ENCODE results near the gene PITRM1. TPM values are rescaled to one million over a fixed set of nuclear protein-coding genes. Genes with fewer than 3 reads are reported as not detected.
"Not testable (repeated sequence)": the region's sequence is repeated elsewhere in the genome, so short reads cannot be mapped to it uniquely, and the experiment has no call there.

PITRM1 gene
- polyA plus RNA-seq, 3 donors: 70.1 to 75.4 (median 74.5) TPM

DNA sequence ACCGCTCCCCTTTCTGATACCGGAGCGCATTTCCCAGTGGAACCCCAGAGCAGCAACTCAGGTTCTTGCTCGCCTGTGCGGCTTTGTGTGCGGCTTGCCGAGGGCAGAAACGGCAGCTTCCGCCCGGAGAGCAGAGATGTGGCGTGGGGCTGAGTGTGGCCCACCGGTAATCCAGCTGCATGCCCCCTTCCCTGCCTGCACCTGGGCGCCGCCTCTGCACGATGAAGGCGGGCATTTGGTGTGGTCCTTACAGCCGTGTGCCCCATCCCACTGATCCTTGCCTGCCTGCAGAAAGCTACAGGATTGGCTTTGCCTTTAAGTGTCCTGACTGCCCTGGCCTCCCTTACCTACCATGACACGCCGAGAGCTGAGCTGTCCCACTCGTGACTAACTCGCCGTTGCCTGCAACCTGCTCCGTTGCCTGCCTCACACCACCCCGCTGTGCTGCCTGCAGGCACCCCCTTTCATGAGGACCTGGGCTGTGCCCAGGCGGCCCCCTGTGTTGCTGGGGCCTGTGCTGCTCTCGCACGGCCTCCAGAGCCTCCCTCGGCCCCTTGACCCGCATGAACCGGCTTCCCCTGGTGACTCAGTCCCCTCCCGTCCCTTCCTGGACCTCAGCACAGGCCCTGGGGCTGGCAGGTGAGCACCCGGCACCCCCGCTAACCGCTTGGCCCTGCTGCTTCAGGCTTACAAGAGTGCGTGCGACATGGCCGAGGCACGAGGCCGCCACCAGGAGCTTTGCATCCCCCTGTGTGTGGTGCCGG is 48.0 kb downstream of the PITRM1 start:
- DNase-seq: no peak

DNA sequence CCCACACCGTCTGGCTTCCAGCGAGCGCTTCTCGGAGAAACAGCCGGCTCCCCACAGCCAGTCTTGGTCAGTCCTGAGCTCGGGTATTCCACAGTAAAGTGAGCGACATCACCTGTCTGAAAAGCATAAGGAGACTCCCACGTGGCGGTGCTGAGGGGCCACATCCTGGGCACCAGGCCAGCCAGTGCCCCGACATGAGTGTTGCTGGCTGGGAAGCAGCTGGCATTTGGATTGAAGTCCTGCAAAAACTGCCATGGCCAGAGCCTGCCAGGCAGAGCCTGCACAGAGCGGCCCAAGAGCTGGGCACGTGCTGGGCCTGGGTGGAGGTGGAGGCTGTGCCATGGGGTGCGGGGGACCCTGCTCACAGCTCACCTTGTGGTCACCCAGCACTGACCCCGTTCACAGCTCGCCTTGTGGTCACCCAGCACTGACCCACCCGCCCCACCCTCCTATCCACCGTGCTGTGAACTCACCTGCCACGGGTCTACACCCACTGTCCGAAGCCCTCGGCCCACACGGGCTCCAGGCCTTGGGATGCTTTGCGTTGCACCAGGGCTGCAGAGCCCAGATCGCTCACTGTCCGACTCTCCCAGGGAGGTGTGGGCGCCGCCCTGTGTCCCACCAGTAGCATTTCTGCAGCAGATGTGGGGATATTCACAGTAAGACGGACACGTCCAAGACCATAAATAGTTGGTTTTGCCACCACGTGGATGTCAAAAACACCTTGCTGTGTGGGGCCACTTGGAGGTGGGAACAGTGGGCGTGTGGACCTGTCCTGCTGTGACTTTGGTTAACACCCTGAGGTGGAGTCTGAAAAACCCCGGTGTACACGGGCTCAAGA is 48.8 kb downstream of the PITRM1 start:
- no peak for DNase-seq

DNA sequence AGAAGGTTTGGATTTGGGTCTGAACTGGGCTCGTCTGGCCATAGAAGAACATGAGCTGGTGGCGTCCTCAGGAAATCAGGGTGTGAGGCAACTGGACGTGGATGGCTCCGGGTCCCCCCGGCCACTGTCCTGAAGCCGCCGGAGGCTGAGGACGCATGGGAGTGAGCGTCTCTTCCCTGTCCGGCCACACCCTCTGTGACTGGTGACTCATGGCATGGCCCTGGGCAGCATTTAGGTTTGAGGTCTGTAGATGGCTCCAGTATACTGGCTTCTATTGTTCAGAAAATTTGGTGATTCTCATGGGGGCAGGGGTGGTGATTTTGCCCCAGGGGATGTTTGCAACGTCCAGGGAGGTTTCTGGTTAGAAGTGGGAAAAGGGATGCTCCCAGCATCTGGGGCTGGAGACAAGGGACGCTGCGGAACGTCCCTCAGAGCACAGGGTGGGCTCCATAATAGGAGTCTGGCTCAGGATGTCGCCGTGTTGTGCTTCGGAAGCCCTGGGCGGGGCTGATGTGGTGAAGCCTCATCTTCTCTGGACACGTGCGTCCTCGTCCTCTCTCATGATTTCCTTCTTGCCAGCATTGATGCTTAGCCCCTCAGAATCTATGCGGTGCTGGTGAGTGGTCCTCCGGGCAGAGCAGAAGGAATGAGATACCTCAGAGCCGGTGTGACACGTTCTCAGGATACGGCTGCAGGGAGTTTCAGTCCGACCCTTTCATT is 49.9 kb downstream of the PITRM1 start:
- no peak for DNase-seq

DNA sequence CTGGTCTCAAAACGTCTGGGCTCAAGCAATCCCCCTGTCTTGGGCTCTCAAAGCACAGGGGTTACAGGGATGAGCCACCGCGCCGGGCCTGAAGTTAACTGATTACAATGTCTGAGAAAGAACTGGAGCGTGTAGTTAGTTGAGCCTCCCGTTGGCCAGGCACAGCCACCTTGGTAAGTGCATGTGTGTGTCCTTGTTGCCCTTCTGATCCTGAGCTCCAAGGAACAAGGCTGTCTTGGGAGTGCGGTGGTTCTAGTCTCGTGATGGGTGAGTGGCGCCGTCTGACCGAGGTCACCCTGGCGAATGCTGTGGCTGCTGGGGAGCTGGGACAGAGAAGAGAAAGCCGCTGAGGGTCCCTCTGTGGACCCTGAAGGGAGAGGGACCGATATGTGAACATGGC is 50.5 kb downstream of the PITRM1 start:
- DNase-seq: no peak

DNA sequence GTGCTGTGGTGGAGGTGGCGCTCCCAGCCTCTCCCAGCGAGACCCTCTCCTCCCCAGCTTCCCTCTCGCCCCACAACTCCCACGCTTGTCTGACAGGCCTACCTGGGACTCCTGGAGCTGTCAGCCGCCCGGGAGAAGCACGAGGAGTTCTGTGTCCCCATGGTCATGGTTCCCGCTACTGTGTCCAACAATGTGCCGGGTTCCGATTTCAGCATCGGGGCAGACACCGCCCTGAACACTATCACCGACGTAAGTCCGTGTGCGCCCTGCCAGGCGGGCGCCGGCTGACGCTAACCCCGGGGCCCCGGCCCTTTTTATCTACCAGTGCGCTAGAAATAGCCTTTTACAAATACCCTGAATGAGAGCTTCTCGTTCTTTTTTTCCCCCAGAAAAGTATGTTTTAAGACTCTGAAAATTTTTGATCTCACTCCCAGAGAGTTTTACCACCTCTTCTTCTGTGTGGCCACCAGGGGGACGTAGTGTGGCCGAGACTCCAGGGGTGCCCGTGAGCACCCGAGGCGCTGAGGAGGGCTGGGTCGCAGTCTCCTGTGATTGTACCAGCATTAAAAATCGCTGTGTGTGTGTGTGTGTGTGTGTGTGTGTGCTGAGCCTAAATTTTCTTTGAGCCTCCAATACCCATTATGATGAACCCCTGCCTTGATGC is 52.7 kb downstream of the PITRM1 start:
- DNase-seq: no peak

DNA sequence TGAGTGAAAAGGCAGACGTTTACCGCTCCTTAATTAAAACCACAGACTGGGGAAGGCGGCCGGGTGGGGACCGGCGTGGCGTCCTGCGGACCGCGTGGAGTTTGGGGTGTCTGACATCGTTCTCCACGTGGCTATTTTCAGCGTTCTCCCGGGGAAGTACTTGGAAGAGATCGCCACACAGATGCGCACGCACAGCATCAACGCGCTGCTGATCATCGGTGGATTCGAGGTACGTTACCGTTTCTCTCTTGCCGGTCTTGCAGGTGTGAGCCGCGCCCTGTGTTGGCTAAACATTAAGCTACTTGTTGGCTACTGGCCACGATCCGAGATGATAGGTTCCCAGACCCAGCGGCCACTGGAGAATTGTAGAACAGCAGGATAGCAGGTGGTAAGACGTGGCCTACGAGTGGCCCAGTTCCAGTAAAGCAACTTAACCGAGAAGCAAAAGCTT is 53.9 kb downstream of the PITRM1 start:
- no peak for DNase-seq

DNA sequence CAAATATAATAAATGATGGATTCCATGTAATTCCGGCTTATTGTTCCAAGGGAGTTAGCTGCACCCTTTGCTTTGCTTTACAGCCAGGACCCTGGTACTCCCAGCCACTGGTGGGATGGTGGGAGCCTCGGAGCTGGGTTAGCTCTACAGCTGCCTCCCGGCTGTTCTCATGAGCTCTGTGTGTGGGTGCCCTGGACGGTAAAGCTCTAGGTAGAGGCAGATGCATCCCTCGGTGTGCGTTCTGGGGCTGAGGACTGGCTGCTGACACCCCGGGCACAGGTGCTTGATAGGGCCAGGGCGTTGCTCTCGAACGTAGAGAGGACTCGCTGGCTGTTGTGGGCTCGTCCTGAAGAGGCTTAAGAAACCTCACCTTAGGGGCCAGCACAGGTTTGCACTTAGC is 55.1 kb downstream of the PITRM1 start:
- no peak for DNase-seq

DNA sequence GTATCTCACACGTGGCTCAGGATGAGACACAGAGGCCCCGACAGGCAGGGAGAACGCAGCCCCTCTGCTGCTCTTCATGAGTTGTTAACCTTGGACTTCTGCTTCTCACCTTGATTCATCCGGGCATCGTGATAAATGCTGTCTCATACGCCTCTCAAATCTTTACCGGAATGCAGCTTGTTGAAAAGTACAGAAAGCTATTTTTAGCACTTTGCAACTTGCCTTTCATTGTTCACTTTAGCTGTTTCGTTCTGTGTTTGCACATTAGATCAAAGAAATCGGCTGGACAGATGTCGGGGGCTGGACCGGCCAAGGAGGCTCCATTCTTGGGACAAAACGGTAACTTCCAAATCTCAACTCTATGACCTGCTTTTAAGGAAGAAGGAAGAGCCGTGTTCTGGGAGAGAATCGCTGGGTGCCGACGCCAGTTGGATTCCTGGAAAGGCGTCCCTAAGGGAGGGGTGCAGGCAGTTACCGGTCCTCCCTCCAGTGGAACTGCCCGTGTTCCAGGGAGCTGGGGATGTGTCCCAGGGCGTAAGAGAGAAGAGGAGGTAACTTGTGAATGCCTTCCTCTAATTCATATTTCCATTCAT is 56.0 kb downstream of the PITRM1 start:
- no peak for DNase-seq

DNA sequence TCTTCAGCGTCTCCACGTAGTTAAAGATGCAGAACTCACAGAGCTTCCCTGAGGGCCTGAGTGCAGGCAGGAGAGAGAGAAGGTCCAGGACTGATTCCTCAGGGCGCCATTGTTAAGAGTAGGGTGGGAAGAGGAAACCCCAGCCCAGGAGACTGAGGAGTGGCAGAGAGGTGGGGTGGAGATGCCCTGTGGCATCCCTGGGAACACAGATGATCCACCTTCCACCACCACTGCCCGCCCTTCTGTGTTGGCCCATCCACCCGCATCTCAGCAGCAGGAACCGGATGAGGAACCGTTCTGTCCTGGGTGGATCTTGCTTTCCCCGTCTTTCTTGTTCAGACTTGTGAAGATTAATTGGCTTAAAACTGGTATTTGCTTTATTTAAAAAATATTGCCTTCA is 56.9 kb downstream of the PITRM1 start:
- DNase-seq: no peak

DNA sequence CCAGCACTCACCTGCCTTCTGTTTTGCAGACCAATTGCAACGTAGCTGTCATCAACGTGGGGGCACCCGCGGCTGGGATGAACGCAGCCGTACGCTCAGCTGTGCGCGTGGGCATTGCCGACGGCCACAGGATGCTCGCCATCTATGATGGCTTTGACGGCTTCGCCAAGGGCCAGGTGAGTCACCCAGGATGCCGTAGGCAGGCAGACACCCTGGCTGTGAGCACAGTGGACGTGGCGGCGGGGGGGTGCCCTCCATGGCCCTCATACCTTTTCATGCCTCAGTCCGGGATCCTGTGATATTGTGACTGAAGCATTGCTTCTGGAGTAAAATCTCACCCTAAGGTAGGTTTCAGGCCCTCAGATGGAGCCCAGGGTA is 59.2 kb downstream of the PITRM1 start:
- no peak for DNase-seq

DNA sequence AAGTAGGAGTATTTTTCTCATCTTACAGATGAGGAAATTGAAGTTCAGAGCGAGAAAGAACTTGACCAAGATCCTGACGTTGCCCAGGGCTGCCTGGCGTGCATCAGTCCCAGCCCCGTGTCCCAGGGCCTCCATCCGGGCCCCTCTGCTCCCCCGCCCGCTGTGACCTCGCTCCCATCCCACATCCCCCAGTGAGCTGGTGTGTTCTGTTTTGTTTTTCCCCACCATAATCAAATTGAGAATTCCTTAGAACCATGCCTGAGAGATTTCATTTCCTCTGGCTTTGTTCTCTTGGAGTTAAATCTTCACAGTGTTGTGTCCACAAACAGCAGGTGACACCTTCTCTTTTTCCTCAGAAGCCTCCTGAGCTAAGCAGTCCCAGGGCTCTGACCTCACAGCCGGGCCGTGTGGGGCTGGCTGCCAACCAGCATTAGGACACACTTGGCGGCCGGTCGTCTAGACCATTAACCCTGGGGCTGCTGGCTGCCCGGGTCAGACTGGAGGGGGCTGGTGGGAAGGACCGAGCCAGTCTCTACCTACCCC is 60.9 kb downstream of the PITRM1 start:
- DNase-seq: peak; percentile 76

DNA sequence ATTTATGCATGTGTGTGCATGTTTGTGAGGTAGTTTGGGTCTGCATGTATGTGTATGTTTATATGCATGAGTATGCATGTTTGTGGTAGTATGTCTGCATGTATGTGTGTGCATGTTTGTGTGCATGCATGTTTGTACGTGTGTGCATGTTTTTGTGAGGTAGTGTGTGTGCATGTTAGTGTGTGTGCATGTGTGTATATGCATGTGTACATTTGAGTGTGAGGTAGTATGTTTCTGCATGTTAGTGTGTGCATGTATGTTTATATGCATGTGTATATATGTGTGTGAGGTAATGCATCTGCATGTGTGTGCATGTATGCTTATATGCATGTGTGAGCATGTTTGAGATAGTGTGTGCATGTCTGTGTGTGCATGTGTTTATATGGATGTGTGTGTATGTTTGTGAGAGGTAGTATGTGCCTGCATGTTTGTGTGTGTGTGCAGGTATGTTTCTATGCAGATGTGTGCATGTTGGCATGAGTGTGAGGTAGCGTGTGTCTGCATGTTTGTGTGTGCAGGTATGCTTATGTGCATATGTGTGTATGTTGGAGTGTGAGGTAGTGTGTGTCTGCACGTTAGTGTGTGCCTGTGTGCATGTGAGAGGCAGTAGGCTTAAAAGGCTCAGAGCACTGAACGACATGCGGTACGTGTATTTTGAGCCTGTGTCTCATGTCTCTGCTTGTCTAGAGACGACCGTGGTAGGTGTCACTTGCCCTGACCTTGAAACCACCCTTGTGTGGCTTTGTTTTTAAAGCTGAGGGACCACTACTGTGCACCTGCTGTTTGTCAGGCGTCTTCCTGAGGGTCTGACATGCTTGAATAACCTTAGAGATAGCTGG is 61.6 kb downstream of the PITRM1 start:
- no peak for DNase-seq

DNA sequence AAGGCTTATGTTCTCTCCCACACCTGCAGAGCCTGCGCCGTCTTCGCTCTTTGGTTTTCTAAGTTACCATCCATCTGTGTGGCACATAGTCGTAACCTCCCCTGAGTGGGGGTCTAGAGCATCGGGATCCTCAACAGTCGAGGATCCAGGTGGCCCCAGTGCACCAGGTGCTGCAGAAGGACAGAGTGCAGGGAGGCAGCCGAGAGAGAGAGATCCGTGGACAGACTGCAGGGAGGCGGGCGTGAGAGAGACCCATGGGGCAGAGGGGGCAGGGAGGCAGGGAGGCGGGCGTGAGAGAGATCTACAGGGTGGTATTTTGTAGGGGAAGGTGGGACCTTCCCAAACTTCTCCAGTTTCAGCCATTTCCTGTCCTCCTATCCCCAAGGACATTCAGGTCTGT is 62.9 kb downstream of the PITRM1 start:
- DNase-seq: no peak

DNA sequence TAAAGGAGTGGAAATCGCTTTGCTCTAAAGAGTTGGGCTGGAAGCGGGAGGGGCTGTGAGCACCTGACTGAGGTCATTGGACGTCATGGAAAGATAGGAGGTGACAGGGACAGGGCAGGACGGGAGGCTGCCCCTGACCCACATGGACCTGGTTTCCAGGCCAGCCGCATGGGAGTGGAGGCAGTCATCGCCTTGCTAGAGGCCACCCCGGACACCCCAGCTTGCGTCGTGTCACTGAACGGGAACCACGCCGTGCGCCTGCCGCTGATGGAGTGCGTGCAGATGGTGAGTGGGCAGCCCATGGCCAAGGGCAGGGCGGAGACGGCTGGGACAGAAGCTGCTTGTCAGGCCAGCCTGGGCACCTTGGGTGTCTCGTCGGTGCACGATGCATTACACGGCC is 63.4 kb downstream of the PITRM1 start:
- no peak for DNase-seq

DNA sequence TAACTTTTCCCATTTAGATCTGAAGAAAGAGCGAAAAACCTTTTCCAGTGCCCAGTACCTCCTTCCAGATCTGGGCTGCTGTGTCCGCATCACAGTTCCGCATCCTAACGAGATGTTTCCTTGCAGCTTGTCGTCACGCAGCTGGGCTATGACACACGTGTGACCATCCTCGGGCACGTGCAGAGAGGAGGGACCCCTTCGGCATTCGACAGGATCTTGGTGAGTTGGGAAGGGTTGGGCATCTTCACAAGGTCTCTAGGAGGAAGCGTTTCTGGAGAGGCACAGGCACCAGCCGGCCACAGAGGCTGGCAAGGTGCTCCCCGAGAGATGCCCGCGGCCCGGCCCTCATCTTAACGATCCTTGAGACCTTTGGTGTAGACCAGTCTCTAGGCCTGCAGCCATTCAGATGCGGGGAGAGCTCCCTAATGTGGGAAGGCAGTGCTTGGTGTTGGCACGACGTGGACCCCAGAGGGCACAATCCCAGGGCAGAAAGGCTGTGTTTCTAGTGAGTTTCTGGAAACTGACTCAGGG is 63.9 kb downstream of the PITRM1 start:
- no peak for DNase-seq

DNA sequence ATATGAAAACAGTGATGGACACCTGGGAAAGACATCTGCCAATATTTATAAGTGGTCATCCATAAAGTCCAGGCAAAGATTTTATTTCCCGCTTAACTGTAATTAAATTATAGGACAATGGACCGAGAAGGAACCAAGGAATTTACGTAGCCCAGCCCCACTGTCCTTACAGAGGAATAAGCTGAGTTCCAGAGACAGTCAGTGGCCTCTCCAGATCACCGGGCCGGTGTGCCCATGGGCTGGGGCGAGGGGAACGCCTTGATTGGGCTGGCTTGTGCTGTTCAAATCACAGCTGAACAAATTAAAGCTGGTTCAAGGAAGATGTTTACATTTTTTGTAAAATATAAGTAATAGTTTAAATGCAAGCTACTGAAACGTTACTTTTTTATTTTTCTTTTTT is 64.5 kb downstream of the PITRM1 start:
- no peak for DNase-seq

DNA sequence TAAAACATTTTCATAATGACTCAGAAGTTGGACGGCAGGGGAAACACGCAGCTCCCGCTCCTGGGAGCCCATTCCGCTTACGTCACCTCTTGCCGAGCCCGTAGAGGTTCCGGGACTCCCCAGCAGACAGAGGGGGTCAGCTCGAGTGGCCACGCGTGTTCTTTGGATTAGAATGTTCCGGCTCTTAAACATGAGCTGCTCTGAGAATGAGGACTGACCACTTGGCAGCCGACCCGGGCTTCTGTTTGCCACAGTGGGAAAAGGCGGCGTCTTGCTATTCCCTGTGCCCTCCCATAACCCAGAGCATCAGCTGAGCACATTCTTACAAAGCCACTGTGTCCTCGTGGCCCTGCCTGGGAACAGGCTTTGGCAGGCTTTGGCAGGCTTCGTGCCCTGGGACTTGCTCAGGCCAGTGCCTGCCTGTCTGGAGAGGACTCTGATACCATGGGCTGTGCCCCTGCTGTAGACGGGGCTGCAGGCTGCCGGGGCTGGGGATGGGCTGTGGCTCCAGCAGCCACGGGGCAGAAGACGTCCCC is 65.1 kb downstream of the PITRM1 start:
- DNase-seq: no peak

DNA sequence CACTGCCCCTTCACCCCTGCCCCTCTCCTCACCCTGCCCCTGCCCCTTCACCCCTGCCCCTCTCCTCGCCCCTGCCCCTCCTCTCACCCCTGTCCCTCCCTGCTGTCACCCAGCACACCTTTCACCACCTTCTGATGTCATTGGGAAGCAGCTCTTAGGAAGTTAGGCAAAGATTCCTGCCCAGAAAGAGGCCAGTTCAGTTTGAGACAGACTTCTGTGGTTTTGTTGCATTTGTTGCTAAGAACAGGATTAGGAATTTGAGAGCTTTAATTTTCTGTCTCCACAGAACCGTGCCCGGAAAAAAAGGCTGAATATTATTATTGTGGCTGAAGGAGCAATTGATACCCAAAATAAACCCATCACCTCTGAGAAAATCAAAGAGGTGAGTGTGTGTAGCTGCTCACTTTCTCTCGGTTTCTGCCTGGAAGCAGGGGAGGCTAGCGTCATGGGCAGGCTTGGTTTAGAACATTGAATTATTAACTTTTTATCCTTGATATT is 65.6 kb downstream of the PITRM1 start:
- DNase-seq: no peak

DNA sequence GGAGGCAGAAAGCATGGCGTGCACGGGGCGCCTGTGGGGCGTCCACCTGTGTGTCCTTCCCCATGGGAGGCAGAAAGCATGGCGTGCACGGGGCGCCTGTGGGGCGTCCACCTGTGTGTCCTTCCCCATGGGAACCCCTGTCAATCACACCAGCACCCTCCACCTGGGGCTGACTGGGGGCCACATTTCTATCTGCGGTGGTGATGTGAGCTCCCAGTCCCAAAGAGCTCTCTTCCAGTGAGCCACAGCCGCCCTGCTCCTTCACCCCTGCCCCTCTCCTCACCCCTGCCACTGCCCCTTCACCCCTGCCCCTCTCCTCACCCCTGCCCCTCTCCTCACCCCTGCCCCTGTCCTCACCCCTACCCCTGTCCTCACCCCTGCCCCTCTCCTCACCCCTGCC is 66.3 kb downstream of the PITRM1 start:
- DNase-seq: not testable (repeated sequence)

DNA sequence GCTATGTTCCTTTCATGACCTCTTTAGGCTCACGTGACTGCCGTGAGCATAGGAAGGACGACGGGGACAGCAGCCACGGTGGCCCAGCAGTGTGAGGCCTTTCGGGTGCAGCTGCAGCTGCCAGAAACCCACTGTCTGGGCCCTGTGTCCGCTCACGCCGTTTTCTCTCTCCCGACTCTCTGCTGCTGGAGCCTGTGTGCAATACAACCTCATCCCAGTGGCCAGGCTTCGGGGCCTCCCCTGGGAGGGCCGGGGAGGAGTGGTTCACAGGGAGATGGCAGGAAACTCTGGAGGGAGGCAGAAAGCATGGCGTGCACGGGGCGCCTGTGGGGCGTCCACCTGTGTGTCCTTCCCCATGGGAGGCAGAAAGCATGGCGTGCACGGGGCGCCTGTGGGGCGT is 66.7 kb downstream of the PITRM1 start:
- no peak for DNase-seq

Data from renal pelvis (tissue), 4 donors.